ENCODE data around the gene ROR2. TPM values are rescaled to one million over a fixed set of nuclear protein-coding genes. Genes with fewer than 3 reads are reported as not detected.
"Not testable (repeated sequence)": the region's sequence is repeated elsewhere in the genome, so short reads cannot be mapped to it uniquely, and the experiment has no call there.

The ROR2 gene
- total and polyA plus RNA-seq, 11 donors, result 0.18 to 9.0 (median 0.49) TPM

- TF ChIP-seq, protein P1, sequence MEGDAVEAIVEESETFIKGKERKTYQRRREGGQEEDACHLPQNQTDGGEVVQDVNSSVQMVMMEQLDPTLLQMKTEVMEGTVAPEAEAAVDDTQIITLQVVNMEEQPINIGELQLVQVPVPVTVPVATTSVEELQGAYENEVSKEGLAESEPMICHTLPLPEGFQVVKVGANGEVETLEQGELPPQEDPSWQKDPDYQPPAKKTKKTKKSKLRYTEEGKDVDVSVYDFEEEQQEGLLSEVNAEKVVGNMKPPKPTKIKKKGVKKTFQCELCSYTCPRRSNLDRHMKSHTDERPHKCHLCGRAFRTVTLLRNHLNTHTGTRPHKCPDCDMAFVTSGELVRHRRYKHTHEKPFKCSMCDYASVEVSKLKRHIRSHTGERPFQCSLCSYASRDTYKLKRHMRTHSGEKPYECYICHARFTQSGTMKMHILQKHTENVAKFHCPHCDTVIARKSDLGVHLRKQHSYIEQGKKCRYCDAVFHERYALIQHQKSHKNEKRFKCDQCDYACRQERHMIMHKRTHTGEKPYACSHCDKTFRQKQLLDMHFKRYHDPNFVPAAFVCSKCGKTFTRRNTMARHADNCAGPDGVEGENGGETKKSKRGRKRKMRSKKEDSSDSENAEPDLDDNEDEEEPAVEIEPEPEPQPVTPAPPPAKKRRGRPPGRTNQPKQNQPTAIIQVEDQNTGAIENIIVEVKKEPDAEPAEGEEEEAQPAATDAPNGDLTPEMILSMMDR (IDR thresholded peaks at IDR 0.05), result no peak
- no peak for TF ChIP-seq POLR2A (IDR thresholded peaks at IDR 0.05)
- Histone ChIP-seq H3K4me1 (no peaks in the 10 kb centered on the region), H3K4me3 (no peak overlapping the region), H3K9me3 (no peaks in the 10 kb centered on the region), H3K36me3 (no peaks in the 10 kb centered on the region), H3K27ac (peak overlapping the region in 1 of 12 donors; percentile 64), H3K27me3 (no peaks in the 10 kb centered on the region)
- DNase-seq, result no peak
- ATAC-seq, result no peak
- intact Hi-C loops (cut with DNase I), result loop anchor here in 1 of 10 donors (10.0 kb wide), 1 partner anchor 61 kb away; no protein-coding TSS in a partner anchor
- 52 to 63% (median 59%) methylated on average over 6 of the region's 6 CpGs for WGBS, 4 donors
These were observed 154.3 kb downstream of the ROR2 start for GRCh38 chr9:91795598-91796241.

DNA sequence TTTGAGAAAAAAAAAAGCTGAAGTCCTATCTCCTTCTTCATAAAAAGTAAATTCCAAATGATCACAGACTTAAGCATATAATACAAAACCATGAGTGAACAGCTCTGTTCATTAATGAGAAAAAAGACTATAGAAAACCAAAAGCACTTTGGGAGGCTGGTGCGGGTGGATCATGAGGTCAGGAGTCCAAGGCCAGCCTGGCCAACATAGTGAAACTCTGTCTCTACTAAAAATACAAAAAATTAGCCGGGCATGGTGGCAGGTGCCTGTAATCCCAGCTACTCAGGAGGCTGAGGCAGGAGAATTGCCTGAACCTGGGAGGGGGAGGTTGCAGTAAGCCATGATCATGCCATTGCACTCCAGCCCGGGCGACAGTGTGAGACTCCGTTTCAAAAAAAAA, 156.7 kb downstream of the ROR2 start:
- not testable (repeated sequence) for H3K27me3 ChIP-seq, H3K9me3 ChIP-seq, H3K4me1 ChIP-seq, H3K36me3 ChIP-seq, H3K4me3 ChIP-seq, H3K27ac ChIP-seq, ATAC-seq, DNase-seq
- 87 to 96% (median 90%) methylated on average over 5 of the region's 5 CpGs for WGBS, 4 donors
- intact Hi-C loops (cut with DNase I), result loop anchor here in 1 of 10 donors (10.0 kb wide), 1 partner anchor 59 kb away; no protein-coding TSS in a partner anchor

DNA sequence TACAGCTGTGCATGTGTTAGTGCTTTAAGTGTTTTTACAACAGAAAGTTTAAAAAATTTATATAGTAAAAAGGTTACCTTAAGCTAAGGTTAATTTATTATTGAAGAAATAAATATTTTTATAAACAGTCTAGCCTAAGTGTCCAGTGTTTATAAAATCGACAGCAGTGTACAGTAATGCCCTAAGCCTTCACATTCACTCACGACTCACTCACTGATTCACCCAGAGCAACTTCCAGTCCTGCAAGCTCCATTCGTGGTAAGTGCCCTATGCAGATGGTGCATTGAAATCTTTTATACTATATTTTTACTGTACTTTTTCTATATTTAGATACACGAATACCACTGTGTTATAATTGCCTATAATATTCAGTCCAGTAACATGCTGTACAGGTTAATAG, 159.1 kb downstream of the ROR2 start:
- Histone ChIP-seq H3K4me1 (no peaks in the 10 kb centered on the region), H3K4me3 (no peak overlapping the region), H3K27me3 (no peaks in the 10 kb centered on the region), H3K9me3 (peaks cover 0 to 18% (median 0%) of the 10 kb centered on the region in 12 donors), H3K27ac (no peak overlapping the region), H3K36me3 (no peaks in the 10 kb centered on the region)
- ATAC-seq, result no peak
- DNase-seq, result no peak
- 70 to 77% (median 74%) methylated on average over 4 of the region's 4 CpGs for WGBS, 4 donors
- TF ChIP-seq, protein P1 (IDR thresholded peaks at IDR 0.05), result no peak
- TF ChIP-seq POLR2A (IDR thresholded peaks at IDR 0.05), result no peak
- intact Hi-C loops (cut with DNase I), result loop anchor here in 1 of 10 donors (10.0 kb wide), 1 partner anchor 56 kb away; no protein-coding TSS in a partner anchor

GRCh38 chr9:91789941-91790340, 160.1 kb downstream of the ROR2 start:
- ATAC-seq (no peak), DNase-seq (no peak)
- Histone ChIP-seq H3K4me1 (no peaks in the 10 kb centered on the region), H3K36me3 (no peaks in the 10 kb centered on the region), H3K4me3 (no peak overlapping the region), H3K27me3 (no peaks in the 10 kb centered on the region), H3K27ac (no peak overlapping the region), H3K9me3 (peaks cover 0 to 18% (median 0%) of the 10 kb centered on the region in 12 donors)
- WGBS, 4 donors, result 84 to 94% (median 87%) methylated on average over 3 of the region's 3 CpGs
- intact Hi-C loops (cut with DNase I), result loop anchor here in 1 of 10 donors (10.0 kb wide), 1 partner anchor 55 kb away; no protein-coding TSS in a partner anchor
- TF ChIP-seq, protein P1 (IDR thresholded peaks at IDR 0.05), result no peak
- no peak for TF ChIP-seq POLR2A (IDR thresholded peaks at IDR 0.05)

All from heart left ventricle (tissue), 16 donors.